NCI-H446 (cell line): ENCODE results near the gene CNKSR1.

ENCODE experiments used
- DNase-seq, 2 experiments: peaks; one replicate each; lab custom pipeline; 2025; lab: John Stamatoyannopoulos, UW

The CNKSR1 gene

DNA sequence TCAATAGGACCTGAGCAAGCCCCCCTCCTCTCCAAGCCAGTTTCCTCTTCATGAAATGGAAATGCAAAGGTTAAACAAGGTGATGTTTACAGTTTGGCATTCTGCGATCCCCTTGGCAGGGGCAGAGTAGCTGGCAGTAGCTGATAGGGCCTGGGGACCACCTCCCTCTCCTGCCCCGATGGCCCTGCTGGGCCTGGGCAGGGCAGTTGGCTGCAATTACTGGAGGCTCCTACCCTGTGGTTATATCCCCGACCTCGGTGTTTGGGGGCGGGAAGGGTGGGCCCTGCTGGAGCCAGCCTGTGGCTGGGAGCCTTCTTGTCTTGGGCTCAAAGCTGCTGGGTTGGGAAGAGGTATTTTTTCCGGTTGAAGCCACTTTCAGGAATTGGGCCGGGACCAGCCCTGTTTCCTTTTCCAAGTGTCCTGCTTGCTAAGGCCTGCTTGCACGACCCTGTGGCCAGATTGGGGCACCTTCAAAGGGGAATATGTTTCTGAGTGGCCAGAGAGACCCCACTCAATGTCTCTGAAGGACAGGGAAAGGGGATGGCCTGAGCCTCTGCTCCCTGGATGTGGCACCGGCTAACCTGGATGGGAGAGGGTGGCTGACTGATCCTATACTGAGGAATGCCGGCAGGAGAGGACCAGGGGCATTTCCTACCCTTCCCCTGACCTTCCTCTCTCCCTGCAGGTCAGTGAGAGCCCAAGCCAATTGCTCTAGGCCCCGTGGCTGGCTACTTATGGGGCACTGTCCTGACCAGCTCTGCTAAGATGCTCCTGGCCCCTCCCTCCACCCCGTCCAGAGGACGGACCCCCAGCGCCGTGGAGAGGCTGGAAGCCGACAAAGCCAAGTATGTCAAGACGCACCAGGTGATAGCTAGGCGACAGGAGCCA is 16.5 kb upstream of the CNKSR1 start:
- peak in 1 of 2 experiments; percentile 31 for DNase-seq

DNA sequence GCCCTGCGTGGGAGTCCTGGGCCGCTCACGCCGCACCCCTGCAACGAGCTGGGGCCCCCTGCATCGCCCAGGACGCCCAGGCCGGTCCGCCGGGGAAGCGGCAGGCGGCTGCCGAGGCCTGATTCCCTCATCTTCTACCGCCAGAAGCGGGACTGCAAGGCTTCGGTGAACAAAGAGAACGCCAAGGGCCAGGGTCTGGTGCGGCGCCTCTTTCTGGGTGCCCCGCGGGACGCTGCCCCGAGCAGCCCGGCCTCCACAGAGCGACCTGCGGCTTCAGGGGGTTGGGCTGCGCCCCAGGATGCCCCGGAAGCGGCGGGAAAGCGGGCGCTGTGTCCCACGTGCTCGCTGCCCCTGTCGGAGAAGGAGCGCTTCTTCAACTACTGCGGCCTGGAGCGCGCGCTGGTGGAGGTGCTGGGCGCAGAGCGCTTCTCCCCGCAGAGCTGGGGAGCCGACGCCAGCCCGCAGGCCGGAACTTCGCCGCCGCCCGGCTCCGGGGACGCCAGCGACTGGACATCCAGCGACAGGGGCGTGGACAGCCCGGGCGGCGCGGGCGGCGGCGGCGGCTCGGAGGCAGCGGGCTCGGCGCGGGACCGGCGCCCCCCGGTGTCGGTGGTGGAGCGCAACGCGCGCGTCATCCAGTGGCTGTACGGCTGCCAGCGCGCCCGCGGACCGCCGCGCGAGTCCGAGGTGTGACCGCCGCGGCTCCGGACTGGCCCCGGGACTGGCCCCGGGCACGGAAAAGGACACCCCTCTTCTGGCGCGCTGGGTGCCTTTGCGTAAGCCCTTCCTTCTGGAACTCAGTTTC is 15.7 kb upstream of the CNKSR1 start:
- no peak for DNase-seq

- DNase-seq = no peak
Observed at GRCh38 chr1:26162220-26162709, 15.0 kb upstream of the CNKSR1 start.

- no peak for DNase-seq
Observed at GRCh38 chr1:26163684-26164035, 13.6 kb upstream of the CNKSR1 start.

- no peak for DNase-seq
Observed at GRCh38 chr1:26164036-26164860, 13.0 kb upstream of the CNKSR1 start.

DNA sequence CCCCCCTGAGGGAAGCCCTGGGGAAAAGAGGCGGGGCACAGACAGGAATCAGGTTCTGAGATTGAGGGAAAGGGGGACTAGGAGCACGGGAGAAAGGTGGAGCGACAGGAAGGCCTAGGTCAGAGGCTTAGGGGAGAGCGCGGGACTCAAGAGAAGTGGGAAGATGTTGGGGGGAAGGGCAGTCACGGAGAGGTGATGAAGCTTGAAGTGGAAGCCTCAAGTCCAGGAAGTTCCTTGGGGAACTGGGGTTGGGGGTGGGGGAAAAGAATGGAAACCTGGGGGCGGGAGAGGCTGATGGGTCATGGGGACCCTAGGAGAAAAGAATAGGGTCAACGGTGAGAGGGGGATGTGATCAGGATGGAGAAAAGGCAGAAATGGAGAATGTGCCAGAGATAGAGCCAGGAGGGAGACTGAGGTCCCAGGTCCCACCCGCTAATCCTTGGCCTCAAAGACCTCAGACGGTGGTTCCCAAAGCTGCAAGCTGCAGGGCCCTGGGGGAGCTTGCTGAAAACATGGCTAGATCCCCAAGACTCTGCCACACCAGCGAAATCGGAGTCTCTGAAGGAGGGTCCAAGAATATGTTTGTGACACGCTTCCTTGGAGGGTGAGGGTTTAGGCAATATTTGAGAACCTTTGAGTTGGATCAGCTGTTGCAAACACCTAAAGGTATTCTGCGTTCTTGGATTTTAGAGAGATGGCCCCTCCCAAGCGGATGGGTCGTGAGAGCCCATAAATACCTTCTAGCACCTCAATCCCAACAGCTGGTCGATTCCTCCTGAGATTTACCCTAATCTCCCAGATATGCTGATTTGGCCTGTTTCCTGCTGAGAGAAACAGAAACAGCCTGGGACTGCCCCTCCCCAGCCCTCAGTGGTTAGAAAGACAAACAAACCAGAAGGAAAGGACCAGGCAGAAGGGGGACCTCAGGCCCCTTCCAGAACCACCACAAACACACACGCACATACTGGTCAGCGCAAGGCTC is 12.1 kb upstream of the CNKSR1 start:
- DNase-seq = no peak

- DNase-seq = no peak
Observed at GRCh38 chr1:26166719-26167281, 10.5 kb upstream of the CNKSR1 start.

DNA sequence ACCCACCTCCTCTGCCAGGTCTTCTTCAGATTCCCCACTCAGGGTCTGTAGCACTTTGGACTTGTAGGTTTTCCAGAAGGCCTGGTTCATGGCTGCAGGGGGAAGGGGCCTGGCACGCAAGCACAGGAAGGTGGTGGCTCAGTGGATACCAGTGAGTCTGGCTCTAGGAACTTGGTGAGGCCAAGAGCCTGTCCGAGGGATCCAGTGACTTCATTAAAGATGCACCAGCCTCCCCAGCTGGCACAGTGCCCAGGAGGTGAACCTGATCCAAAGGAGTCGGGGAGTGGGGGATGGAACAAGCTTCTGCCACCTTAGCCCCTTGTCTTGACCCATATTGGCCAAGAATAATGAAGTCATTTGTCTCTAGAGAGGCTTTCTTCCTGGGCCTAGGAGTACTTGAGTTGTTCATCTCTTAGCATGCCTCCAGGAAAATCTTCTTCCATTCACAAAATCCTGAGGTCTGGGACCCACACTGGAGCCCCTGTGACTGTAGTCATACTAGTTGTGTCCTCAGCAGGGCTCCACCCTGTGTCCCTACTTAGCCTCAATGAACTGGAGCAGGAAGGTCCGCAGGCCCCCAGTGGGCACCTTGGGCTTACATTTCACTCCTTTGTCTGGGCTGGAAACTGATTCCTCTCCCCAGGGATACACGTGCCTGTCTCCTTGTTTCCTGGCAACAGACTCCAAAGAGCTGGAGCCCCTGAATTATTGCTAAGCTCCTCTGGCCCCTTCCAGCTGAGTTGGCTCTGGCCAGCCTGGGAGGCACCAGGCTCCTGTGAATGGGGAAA is 8.7 kb upstream of the CNKSR1 start, which contains the start of gene C1orf232:
TSS of gene C1orf232 (minus strand) at position 554 of the 788 bp plus-strand sequence. CDS start at position 90, 464 bp downstream.
- peak in 1 of 2 experiments; percentile 58 for DNase-seq

DNA sequence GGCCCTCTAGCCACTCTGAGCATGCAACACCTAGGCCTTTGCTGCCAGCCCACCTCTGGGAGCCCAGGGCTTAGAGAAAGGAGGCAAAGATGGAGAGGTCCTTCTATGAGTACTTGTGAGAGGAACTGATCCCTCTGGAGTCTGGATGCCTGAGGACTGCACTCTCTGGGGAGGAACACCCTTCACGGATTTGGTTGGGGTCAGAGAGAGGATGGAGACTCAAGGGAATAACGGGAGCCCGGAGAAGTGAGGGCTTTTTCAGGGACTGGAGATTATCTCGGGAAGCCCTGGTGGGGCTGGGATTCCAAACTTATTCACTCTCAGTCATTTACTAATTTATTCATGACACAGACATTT is 8.1 kb upstream of the CNKSR1 start:
- DNase-seq = no peak

DNA sequence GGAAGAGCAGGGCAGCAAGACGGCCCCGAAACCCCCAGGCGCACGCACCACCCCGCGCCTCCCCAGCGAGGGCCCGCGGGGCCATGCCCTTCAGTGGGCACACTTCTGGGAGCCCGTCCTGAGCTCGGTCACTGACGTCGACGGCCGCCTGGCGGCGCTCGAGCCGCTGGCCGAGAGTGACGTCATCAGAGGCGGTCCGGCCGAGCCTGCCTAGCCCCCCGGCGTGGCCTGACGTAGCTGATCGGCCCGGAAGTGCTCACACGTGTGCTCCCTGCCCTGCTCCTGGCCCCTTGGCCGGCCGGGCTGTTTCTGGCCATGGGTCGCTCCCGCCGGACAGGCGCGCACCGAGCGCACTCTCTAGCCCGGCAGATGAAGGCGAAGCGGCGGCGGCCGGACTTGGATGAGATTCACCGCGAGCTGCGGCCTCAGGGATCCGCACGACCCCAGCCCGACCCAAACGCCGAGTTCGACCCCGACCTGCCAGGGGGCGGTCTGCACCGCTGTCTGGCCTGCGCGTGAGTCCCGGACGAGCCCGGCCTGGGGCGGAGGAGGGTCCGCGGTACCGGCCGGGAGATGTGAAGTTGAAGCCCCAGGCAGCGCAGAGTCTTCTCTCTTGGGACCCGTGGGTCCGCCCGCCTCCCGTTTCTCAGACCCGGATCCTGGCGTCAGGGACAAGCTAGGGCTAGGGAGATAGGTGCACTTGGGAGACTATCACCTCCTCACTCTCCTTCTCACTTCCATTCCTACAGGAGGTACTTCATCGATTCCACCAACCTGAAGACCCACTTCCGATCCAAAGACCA is 7.4 kb upstream of the CNKSR1 start, which contains the start of gene ZNF593:
TSS of gene ZNF593 (plus strand) at position 240 of the 803 bp plus-strand sequence. CDS start at position 316, 76 bp downstream.
- DNase-seq = peak; percentile 85 to 96

DNA sequence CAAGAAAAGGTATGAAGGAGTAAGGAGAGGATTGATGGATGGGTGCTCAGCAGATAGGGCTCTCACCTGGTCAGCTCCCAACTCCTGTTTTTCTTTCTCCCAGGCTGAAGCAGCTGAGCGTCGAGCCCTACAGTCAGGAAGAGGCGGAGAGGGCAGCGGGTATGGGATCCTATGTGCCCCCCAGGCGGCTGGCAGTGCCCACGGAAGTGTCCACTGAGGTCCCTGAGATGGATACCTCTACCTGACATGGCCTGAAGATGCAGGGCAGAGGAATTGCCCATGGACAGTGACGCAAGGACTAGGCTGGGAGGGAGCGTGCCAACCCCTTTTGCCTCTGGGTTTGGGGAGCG is 6.8 kb upstream of the CNKSR1 start:
- no peak for DNase-seq

DNA sequence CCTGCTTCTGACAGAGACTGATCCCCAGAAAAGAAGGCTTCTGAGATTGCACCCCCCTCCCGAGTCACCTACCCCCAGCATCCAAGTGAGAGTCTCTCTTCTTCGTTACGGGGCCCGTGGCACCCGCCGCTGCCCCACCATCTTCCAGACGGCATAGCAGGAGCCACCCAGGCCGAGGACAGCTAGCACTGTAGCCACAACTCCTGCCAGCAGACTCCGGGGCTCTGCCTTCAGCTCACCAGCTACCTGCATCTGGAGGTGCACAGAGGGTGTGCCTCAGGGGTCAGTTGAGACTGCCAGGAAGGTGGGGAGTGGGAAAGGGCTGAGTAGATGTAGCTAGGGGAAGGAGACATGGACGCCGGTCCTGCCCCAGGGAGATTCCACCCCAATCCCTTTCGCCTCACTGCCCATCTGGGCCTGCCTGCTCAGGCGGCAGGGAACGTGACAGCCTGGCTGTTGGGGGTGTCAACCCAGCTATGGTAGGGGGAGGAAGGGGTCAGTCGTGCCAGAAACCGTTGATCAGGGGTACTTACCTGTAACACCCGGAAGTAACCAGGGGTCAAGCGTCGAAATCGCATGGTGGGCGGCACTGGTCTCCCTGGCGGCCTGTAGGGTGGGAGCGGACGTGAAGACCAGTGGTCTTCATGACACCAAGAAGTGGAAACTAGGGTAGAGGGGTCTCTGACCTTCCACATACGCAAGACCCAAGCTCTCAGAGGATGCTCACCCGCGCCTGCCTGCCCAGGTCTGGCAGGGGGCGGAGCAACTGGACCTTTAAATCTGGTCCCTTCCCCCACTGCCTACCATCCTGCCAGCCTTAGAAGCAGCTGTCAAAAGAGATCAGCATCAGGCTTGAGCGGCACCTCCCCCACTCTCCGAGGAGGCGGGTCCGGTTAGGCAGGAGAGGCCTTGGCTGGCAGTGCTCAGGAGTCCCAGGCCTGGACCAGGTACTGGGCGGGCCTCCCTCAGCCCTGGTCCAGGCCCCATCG is 5.9 kb upstream of the CNKSR1 start, which contains the start of gene ZNF593OS:
TSS of gene ZNF593OS (minus strand) at position 749 of the 989 bp plus-strand sequence. CDS start at position 578, 171 bp downstream.
- DNase-seq = no peak

DNA sequence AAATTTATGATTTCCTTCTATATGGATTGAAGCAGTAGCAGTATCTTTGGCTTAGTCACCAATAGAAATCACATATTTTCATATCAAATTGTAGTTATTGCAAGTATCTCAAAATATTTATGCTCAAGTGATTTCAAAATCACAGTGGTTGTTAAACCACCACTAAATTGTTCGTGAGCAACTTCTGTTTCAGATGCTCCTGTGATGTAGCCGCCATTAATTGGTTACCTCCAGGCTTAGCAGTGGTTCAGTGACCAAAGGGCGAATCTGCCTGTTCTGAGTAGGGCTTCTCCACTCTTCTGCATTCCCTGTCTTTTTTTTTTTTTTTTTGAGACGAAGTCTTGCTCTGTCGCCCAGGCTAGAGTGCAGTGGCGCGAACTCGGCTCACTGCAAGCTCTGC is 1.9 kb upstream of the CNKSR1 start:
- DNase-seq = no peak

- no peak for DNase-seq
Observed at GRCh38 chr1:26180010-26180506, 2.8 kb downstream of the CNKSR1 start.

GRCh38 chr1:26181586-26182382 is 4.5 kb downstream of the CNKSR1 start:
- no peak for DNase-seq

- no peak for DNase-seq
Observed at GRCh38 chr1:26182383-26182696, 5.0 kb downstream of the CNKSR1 start.
